Left lung (tissue), 10 donors: ENCODE measurements around the gene FAM163A. TPM values are rescaled to one million over a fixed set of nuclear protein-coding genes. Genes with fewer than 3 reads are reported as not detected.
"Not testable (repeated sequence)": the region's sequence is repeated elsewhere in the genome, so short reads cannot be mapped to it uniquely, and the experiment has no call there.

Source experiments
- ATAC-seq: fragments of 200-7000 bp; cut with Tn5 transposase; one replicate; pipeline ENCODE4 v1.9.1; 2020; ENCODE audit warnings: moderate library complexity
- DNase-seq, 4 donors: peaks; one replicate each; pipeline ENCODE4 v3.0.0-alpha.2; 2013 to 2020
- H3K27ac ChIP-seq, 2 donors: fragments of 200-600 bp; sonication (generic) in 1 of 2; one replicate each; pipeline versions ENCODE4 v1.5.0 to v1.8.0; 2020 to 2021
- H3K27me3 ChIP-seq, 2 donors: fragments of 200-600 bp; sonication (generic) in 1 of 2; one replicate each; pipeline versions ENCODE4 v1.5.0 to v1.8.0; 2020 to 2021
- H3K36me3 ChIP-seq, 2 donors: fragments of 200-600 bp; sonication (generic) in 1 of 2; one replicate each; pipeline versions ENCODE4 v1.5.0 to v1.8.0; 2020 to 2021
- H3K4me1 ChIP-seq, 2 donors: fragments of 200-600 bp; one replicate each; pipeline ENCODE4 v1.8.0; 2021
- H3K4me3 ChIP-seq, 2 donors: fragments of 200-600 bp; sonication (generic) in 1 of 2; one replicate each; pipeline versions ENCODE4 v1.5.0 to v1.8.0; 2020 to 2021; ENCODE audit warnings: mild to moderate bottlenecking in 1 of 2
- H3K9me3 ChIP-seq, 2 donors: fragments of 200-600 bp; sonication (generic) in 1 of 2; one replicate each; pipeline versions ENCODE4 v1.5.0 to v1.8.0; 2020 to 2021
- CTCF ChIP-seq, 2 donors: fragments of 200-600 bp; sonication (generic) in 1 of 2; IDR thresholded peaks; one replicate each; pipeline versions ENCODE4 v1.5.0 to v1.8.0; 2021; ENCODE audit warnings: antibody characterized with exemption in 2 of 2
- intact Hi-C, 2 donors: fragments of 100-400 bp; cut with DNase I; formaldehyde crosslinking; loops; one replicate each; pipeline versions ENCODE4 v1.11.2 to v1.14.2; 2022
- polyA plus RNA-seq, 6 donors: library from polyadenylated mRNA; unstranded; fragments of 120-200 nt; gene quantifications; one replicate each; pipeline ENCODE4 v1.2.1, GENCODE V29; 2013; ENCODE audit not compliant: insufficient read length in 6 of 6
- total RNA-seq, 2 donors: library from RNA; stranded (reverse); fragmentation: NEBNext Ultra II Directional; extraction: Animal tissue kit (Norgen Biotek cat#: 25700); gene quantifications; one replicate each; pipeline ENCODE4 v1.2.1, GENCODE V29; 2021
- donor health status: DM: no; HTN: yes; CAD: no.
- donor health status: DM: no; HTN: no; CAD: no.

The FAM163A gene
- total and polyA plus RNA-seq, 8 donors, result 0.06 to 0.27 (median 0.12) TPM; not detected in 2

DNA sequence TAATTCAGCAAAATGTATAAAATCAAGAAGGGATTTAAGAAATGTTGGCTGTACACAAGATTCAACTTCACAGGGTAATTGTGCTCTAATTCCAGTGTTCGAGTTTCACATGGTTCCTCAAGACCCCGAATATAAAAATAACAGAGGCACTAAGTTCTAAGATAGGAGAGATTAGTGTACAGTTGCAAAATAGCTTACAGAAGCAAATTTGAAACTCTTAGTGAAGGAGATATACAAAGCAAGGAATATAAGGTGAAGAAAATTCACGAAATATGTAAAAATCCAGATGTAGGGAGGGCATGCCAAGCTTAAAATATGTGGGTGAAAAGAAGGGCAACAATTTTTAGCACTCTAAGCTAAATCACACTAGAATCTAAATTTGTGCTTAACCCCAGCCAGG is 105.1 kb downstream of the FAM163A start:
- TF ChIP-seq CTCF (IDR thresholded peaks at IDR 0.05), result no peak
- H3K4me3 ChIP-seq, result no peak overlapping the region
- H3K9me3 ChIP-seq, result no peaks in the 10 kb centered on the region
- intact Hi-C loops, result no loop called here
- ATAC-seq (no peak), DNase-seq (no peak)
- H3K4me1 ChIP-seq, result no peaks in the 10 kb centered on the region
- H3K36me3 ChIP-seq, result peaks cover 0 to 80% of the 10 kb centered on the region in 2 donors
- no peaks in the 10 kb centered on the region for H3K27me3 ChIP-seq
- no peak overlapping the region for H3K27ac ChIP-seq

DNA sequence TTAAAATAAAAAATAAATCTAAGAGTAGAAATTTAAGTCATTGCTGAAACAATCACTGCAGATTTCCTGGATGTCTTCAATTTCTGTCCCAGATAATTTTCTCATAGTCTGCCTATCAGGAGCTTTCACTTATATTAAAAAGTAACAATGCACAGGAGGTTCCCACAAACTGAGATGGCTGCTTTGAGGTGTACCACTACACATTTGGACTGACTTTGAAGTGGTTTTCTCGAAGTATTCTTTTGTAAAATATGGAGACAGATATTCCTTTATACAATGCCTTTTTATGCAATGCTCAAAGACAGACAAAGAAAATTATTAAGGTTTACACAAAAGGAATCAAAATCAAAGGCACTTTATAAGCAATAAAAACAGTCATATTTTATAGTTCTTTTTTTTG is 110.0 kb downstream of the FAM163A start:
- H3K4me1 ChIP-seq, result peaks cover 0 to 11% of the 10 kb centered on the region in 2 donors
- peaks cover 0 to 75% of the 10 kb centered on the region in 2 donors for H3K36me3 ChIP-seq
- H3K27me3 ChIP-seq, result no peaks in the 10 kb centered on the region
- H3K9me3 ChIP-seq, result no peaks in the 10 kb centered on the region
- no peak overlapping the region for H3K27ac ChIP-seq
- no peak for ATAC-seq
- intact Hi-C loops, result no loop called here
- DNase-seq, result no peak
- no peak overlapping the region for H3K4me3 ChIP-seq
- TF ChIP-seq CTCF (IDR thresholded peaks at IDR 0.05), result no peak

- H3K27me3 ChIP-seq, intact Hi-C loops, DNase-seq, ATAC-seq, H3K27ac ChIP-seq, H3K9me3 ChIP-seq, H3K4me3 ChIP-seq: not testable (repeated sequence)
- H3K4me1 ChIP-seq, result peaks cover 0 to 11% of the 10 kb centered on the region in 2 donors
- peaks cover 0 to 63% of the 10 kb centered on the region in 2 donors for H3K36me3 ChIP-seq
Observed at GRCh38 chr1:179855831-179856230, 112.7 kb downstream of the FAM163A start.

GRCh38 chr1:179856296-179856695 is 113.2 kb downstream of the FAM163A start:
- H3K4me3 ChIP-seq, result no peak overlapping the region
- no peak overlapping the region for H3K27ac ChIP-seq
- ATAC-seq, result peak; percentile 79
- no peak for TF ChIP-seq CTCF (IDR thresholded peaks at IDR 0.05)
- intact Hi-C loops, result no loop called here
- no peaks in the 10 kb centered on the region for H3K9me3 ChIP-seq
- DNase-seq, result no peak
- peaks cover 0 to 61% of the 10 kb centered on the region in 2 donors for H3K36me3 ChIP-seq
- peaks cover 0 to 11% of the 10 kb centered on the region in 2 donors for H3K4me1 ChIP-seq
- H3K27me3 ChIP-seq, result no peaks in the 10 kb centered on the region

- intact Hi-C loops, result no loop called here
- Histone ChIP-seq H3K4me3 (no peak overlapping the region), H3K27me3 (no peaks in the 10 kb centered on the region), H3K27ac (no peak overlapping the region), H3K36me3 (peaks cover 0 to 61% of the 10 kb centered on the region in 2 donors), H3K9me3 (no peaks in the 10 kb centered on the region), H3K4me1 (peaks cover 0 to 11% of the 10 kb centered on the region in 2 donors)
- TF ChIP-seq CTCF (IDR thresholded peaks at IDR 0.05), result no peak
- no peak for DNase-seq
- no peak for ATAC-seq
Observed at GRCh38 chr1:179857009-179857408, 113.9 kb downstream of the FAM163A start.

DNA sequence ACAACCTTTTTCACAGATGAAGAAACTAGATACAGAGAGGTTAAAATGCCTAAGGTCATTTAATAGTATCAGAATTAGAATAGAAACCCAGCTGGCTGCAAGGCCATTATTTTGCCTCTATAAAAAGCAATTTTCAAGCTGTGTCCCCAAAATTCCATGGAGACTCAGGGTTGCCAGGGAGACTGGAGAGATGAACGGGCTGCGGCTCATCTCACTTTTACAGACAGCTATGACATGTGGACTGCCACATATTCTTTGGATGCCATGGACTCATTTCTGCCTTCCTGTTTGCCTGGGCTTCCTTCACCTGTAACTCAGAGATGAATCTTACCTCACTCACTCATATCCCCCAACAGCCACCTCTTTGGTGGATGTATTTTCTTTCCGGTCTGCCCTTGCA is 117.6 kb downstream of the FAM163A start:
- H3K36me3 ChIP-seq, result peaks cover 0 to 72% of the 10 kb centered on the region in 2 donors
- DNase-seq (no peak), ATAC-seq (no peak)
- H3K4me3 ChIP-seq, result no peak overlapping the region
- H3K27me3 ChIP-seq, result no peaks in the 10 kb centered on the region
- no peaks in the 10 kb centered on the region for H3K9me3 ChIP-seq
- no peak for TF ChIP-seq CTCF (IDR thresholded peaks at IDR 0.05)
- H3K4me1 ChIP-seq, result peaks cover 0 to 11% of the 10 kb centered on the region in 2 donors
- H3K27ac ChIP-seq, result no peak overlapping the region
- intact Hi-C loops, result no loop called here
